Dedifferentiated amniotic fluid mesenchymal stem cell (primary cell): Measurements from ENCODE around the gene CAPN8.

ENCODE experiments used
- DNase-seq: peaks from one replicate; pipeline ENCODE4 v3.0.0-alpha.2; 2016; ENCODE audit errors: extremely low spot score

CAPN8 gene

GRCh38 chr1:223665592-223666312 is at the start of gene CAPN8:
TSS of gene CAPN8 (minus strand) at chr1:223665701. CDS start at chr1:223665646, 55 bp downstream.
- no peak for DNase-seq

DNA sequence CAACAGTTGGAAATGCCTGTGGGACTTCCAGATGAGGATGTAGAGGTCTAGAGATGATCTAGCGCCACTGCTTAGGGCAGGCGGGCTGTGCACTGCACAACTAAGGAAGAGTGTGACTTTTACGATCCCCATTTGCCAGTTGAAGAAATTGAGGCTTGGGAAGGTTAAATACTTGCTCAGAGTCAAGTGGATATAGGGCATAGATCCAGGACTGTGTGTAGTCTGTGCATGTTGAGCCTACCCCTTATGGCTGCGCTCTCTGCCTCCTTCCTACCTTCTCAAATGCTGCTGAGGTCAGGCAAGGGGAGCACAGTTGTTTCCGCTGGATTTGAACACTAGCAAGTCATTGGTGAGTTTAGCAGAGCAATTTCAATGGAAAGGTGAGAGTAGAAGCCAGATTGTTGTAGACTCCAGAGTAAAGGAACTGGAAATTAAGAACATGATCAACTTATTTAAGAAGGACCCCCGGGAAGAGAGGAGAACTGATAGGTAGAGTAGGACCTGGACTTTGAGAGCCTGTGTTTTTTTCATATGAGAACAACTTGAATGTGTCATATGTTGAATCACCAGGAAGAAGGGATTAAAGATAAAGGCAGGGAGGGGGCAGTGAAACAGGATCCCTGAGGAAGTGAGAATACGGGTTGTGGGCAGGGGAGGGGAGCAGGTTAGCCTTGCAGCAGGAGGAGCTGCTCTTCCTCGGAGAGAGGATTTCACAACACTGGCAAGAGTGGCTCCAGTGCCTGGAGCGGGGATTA is 49.5 kb upstream of the CAPN8 start:
- peak; percentile 75 for DNase-seq

GRCh38 chr1:223714421-223714724 is 48.9 kb upstream of the CAPN8 start:
- no peak for DNase-seq

DNA sequence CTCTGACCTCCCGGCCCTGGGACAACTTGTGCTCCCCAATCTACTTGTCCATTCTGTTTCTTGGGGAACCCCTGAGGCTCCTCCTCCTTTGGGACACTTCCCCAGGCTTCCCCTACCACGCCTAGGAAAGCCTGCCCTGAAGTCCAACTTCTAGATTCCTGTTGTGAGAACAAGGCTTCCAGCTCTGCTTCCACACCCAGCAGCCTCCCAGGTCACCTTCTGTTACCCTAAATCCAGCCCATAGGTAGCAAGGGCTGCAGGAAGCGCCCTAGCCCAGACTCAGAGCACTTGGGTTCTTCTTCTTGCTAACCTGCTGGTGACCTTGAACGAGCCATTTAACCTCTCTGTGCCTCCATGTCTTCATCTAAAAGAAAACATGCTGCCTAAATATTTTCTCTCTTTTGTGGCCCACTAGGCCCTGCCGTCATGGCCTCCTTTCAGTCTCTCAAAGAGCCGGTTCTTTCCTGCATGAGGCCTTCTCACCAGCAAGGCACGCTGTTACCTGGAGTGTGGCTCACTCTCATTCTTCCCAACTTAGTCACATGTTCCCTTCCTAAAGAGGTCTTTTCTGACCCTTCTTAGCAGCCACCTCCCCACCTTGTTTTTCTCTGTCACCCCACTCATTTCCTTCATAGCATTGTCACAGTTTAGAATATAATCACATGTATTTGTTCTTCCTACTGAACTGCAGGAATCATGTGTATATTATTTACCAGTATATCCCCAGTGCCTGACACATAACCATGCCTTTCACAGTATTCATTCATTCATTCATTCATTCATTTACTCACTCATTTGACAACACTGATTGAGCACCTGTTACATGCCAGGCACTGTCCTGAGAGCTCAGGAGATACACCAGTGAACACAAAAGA is 48.3 kb upstream of the CAPN8 start:
- DNase-seq: no peak

GRCh38 chr1:223712850-223713474 is 47.5 kb upstream of the CAPN8 start:
- DNase-seq: no peak

DNA sequence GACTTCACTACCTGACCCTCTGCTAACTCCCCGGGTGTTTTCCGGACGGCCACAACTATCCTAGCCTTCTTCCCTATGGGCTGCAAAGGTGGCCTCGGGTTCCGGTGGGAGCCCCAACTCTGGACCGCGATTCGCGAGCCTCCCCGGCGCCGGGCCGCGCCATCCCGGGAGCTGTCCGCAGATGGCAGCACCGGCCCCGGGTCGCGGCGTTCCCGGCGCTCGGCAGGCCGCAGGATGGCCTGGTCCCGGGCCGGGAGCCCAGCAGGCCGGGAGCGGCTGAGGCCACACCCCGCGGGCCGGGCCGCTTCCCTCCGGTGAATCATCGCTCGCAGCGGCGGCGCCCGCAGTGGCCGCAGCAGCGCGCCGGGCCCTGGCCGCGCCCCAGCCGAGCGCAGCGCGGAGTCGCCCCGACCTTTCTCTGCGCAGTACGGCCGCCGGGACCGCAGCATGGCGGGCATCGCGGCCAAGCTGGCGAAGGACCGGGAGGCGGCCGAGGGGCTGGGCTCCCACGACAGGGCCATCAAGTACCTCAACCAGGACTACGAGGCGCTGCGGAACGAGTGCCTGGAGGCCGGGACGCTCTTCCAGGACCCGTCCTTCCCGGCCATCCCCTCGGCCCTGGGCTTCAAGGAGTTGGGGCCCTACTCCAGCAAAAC is 46.8 kb upstream of the CAPN8 start, which contains the start of gene CAPN2:
Gene CAPN2, plus strand, starts transcription at position 346 of the 656 bp plus-strand sequence. Its CDS starts 102 bp downstream, at position 448.
- peak; percentile 80 for DNase-seq

DNA sequence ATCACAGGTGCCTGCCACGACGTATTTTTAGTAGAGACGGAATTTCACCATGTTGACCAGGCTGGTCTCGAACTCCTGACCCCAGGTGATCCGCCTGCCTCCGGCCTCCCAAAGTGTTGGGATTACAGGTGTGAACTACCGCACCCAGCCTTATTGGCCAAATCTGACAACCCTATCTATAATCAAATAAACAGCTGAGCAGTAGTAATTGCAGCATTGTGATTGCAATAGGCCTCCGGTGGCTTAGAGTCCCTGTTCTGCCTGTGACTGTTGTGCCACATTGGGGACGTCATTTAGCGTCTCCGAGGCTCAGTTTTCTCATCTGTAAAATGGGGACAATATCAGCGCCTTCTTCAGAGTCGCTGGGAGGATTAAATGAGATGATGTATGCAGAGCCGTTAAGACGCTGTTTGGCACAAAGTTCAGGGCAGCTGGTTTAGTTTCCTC is 46.3 kb upstream of the CAPN8 start:
- DNase-seq: no peak

DNA sequence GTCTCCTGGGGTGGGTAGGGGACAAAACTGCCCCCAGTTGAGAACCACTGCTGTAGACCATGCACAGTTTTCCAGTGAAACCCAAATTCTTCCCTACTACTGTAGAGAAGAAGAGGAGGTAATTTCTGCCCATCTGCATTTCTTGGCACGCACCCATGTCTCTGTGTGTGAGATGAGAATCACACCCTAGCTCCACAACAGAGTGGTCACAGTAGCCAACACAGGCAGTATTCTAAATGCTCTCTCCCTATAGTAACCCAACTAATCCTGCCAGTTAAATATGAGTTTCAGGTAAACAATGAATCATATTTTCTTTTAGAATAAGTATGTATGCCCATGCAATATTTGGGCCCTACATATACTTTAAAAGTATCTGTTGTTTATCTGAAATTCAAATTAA is 45.7 kb upstream of the CAPN8 start:
- DNase-seq: no peak

GRCh38 chr1:223710179-223711133 is 45.0 kb upstream of the CAPN8 start:
- no peak for DNase-seq

- DNase-seq: peak; percentile 62
Observed at GRCh38 chr1:223709598-223709997, 44.1 kb upstream of the CAPN8 start.

GRCh38 chr1:223708651-223709268 is 43.3 kb upstream of the CAPN8 start:
- no peak for DNase-seq

GRCh38 chr1:223708001-223708359 is 42.5 kb upstream of the CAPN8 start:
- DNase-seq: no peak

GRCh38 chr1:223707256-223708000 is 41.9 kb upstream of the CAPN8 start:
- peak; percentile 95 for DNase-seq

- DNase-seq: peak; percentile 85
Observed at GRCh38 chr1:223706077-223706973, 40.8 kb upstream of the CAPN8 start.

GRCh38 chr1:223704921-223705878 is 39.7 kb upstream of the CAPN8 start:
- no peak for DNase-seq

DNA sequence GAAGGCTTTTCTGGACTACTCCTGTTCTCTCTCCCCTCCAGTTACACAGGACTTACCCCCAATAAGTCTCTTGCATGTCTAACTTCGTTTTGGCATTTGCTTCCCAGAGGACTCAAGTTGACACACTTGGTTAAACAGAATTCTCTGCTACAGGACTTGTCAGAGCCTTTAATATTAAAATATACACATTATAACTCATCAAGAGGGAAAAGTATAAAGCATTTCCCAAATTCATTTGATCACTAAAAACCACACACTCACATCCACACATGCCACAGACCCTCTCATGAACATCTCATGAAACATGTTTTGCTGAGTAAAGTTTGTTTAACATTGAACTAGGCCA is 38.1 kb upstream of the CAPN8 start:
- no peak for DNase-seq
